AG09319 (cell line): ENCODE measurements around the gene IQGAP2.

ENCODE experiments used
- DNase-seq: peaks from one replicate; pipeline ENCODE4 v3.0.0-alpha.2; 2010; ENCODE audit warnings: low read depth; ENCODE audit errors: extremely low read depth
- CTCF ChIP-seq: IDR thresholded peaks from 2 replicates; pipeline ENCODE4 v1.5.1; 2011; ENCODE audit warnings: low read depth, mild to moderate bottlenecking, inconsistent platforms, low read length, moderate library complexity

The IQGAP2 gene

DNA sequence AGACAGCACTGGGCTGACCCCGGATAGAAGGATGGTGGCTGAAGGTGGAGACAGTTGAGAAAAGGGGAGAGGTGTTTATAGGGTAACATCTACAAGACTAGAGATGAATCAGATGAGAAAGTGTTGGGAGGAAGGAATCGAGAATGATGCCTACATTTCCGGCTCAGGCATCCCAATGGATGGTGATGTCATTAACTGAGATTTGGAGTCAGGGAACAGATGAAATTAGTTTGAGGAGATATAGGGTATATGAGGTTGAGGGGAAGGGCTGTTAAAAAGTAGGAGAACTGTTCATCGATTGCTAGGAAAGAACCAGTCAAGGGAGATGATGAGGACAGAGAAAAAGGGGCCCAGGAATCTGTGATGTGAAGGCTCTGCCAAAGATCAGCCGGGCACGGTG lies 24.7 kb upstream of the IQGAP2 start:
- TF ChIP-seq CTCF = no peak
- no peak for DNase-seq

- TF ChIP-seq CTCF = no peak
- DNase-seq = no peak
Measured at GRCh38 chr5:76379316-76379715, 23.8 kb upstream of the IQGAP2 start.

GRCh38 chr5:76379855-76380254 lies 23.2 kb upstream of the IQGAP2 start:
- DNase-seq = no peak
- no peak for TF ChIP-seq CTCF

DNA sequence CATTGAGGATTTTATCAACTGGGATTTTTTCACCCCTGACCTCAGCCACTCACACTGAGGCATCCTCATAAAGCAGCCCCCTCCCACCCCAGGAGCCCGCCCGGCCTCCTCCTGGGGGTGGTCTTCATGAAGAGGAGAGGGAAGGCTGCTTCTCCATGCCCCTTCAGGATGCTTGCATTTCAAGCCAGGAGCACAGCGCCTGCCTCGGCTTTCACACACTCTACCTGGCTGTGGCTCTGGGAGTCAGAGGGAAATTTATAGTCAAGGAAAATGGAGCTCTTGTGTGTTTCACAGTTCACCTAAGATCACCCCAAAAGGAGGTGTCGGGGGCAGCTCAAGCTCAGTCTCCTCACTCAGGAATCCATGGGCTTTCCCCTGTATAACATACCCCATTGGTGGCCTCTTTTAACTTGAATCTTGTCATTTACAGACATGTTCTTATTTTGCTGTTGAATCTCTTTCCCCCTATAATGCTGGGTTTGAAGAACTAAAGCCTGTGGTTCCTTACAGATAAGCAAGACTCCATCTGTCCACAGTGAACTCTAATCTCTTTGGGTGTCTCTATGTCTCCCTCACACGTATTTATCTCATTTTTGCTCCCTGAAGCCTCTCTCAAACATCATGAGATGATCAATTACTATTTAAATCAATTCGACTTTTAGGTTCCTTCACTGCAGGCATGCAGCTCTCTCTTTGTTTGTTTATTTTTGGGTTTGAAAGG lies 22.6 kb upstream of the IQGAP2 start:
- DNase-seq = no peak
- TF ChIP-seq CTCF = no peak

GRCh38 chr5:76383126-76383832 lies 19.8 kb upstream of the IQGAP2 start:
- no peak for DNase-seq
- no peak for TF ChIP-seq CTCF

GRCh38 chr5:76384189-76384588 lies 18.9 kb upstream of the IQGAP2 start:
- TF ChIP-seq CTCF = no peak
- DNase-seq = no peak

DNA sequence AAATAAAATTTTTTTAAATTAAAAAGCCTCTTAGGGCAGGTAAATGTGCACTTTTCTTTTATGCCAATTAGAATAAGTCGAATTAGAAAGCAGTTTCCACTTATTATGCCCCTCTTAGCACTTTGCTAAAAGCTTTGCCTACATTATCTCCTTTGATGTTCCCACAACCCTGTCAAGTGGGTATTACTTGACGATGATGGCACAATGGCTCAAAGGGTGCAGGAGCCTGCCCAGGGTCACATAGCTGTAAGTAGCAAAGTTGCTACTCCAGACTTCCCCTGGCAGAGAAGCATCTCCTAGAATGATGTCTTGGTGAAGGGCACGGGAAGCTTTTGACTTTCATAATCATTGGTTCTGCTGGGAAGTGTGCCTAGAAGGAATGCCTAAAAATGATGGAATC lies 18.4 kb upstream of the IQGAP2 start:
- no peak for DNase-seq
- TF ChIP-seq CTCF = no peak
